ENCODE data around the gene BRD1.
"Not testable (repeated sequence)": the region's sequence is repeated elsewhere in the genome, so short reads cannot be mapped to it uniquely, and the experiment has no call there.

Gene BRD1

GRCh38 chr22:49783036-49783746 is 44.5 kb downstream of the BRD1 start:
- WGBS (ENCODE audit: extremely low coverage, insufficient coverage, low lambda C conversion rate), result no CpG with 5 or more reads among the region's 29 CpGs
- Histone ChIP-seq H3K9ac (ENCODE audit: low read length) (no peak overlapping the region), H4K5ac (ENCODE audit: low read length) (no peak overlapping the region), H3K18ac (ENCODE audit: low read length) (no peak overlapping the region), H3K79me2 (ENCODE audit: control insufficient read depth, insufficient read depth, low read length) (peaks cover 55% of the 10 kb centered on the region), H3K4me2 (ENCODE audit: low read length) (no peak overlapping the region), H3K4ac (ENCODE audit: low read depth, low read length) (no peak overlapping the region), H3K27me3 (ENCODE audit: insufficient read depth, low read length, poor library complexity) (no peaks in the 10 kb centered on the region), H3K4me1 (ENCODE audit: control insufficient read depth, low read depth, low read length) (no peaks in the 10 kb centered on the region), H2BK15ac (replicated peaks; ENCODE audit: low read depth) (no peak overlapping the region), H2BK120ac (ENCODE audit: low read depth, low read length) (no peak overlapping the region), H3K23ac (ENCODE audit: low read length) (no peak overlapping the region), H2AK5ac (ENCODE audit: low read length) (no peak overlapping the region), H4K8ac (ENCODE audit: low read depth, low read length) (no peak overlapping the region), H3K79me1 (ENCODE audit: low read length) (peaks cover 19% of the 10 kb centered on the region), H3K4me3 (ENCODE audit: low read length) (no peak overlapping the region), H2BK5ac (ENCODE audit: low read length) (no peak overlapping the region), H3K56ac (ENCODE audit: low read length) (no peak overlapping the region), H3K27ac (ENCODE audit: low read depth, low read length) (no peak overlapping the region), H3K36me3 (ENCODE audit: control insufficient read depth, insufficient read depth, low read length) (peaks cover 11% of the 10 kb centered on the region)
- no peak for DNase-seq

- DNase-seq; H3K36me3 ChIP-seq (ENCODE audit: control insufficient read depth, insufficient read depth, low read length); H2BK120ac ChIP-seq (ENCODE audit: low read depth, low read length): not testable (repeated sequence)
These were observed 45.8 kb downstream of the BRD1 start for GRCh38 chr22:49781886-49782285.

GRCh38 chr22:49781289-49781782 is 46.3 kb downstream of the BRD1 start:
- Histone ChIP-seq H3K4me2 (ENCODE audit: low read length) (no peak overlapping the region), H3K79me1 (ENCODE audit: low read length) (peaks cover 23% of the 10 kb centered on the region), H3K79me2 (ENCODE audit: control insufficient read depth, insufficient read depth, low read length) (peaks cover 53% of the 10 kb centered on the region), H4K5ac (ENCODE audit: low read length) (no peak overlapping the region), H2AK5ac (ENCODE audit: low read length) (no peak overlapping the region), H3K4me1 (ENCODE audit: control insufficient read depth, low read depth, low read length) (no peaks in the 10 kb centered on the region), H3K27ac (ENCODE audit: low read depth, low read length) (no peak overlapping the region), H2BK5ac (ENCODE audit: low read length) (no peak overlapping the region), H4K8ac (ENCODE audit: low read depth, low read length) (no peak overlapping the region), H2BK15ac (replicated peaks; ENCODE audit: low read depth) (no peak overlapping the region), H3K18ac (ENCODE audit: low read length) (no peak overlapping the region), H3K9ac (ENCODE audit: low read length) (no peak overlapping the region), H3K4me3 (ENCODE audit: low read length) (no peak overlapping the region), H3K56ac (ENCODE audit: low read length) (no peak overlapping the region), H3K27me3 (ENCODE audit: insufficient read depth, low read length, poor library complexity) (no peaks in the 10 kb centered on the region), H3K23ac (ENCODE audit: low read length) (no peak overlapping the region), H3K36me3 (ENCODE audit: control insufficient read depth, insufficient read depth, low read length) (peaks cover 6% of the 10 kb centered on the region), H2BK120ac (ENCODE audit: low read depth, low read length) (no peak overlapping the region), H3K4ac (ENCODE audit: low read depth, low read length) (no peak overlapping the region)
- no peak for DNase-seq
- WGBS (ENCODE audit: extremely low coverage, insufficient coverage, low lambda C conversion rate), result no CpG with 5 or more reads among the region's 16 CpGs

More at GRCh38 chr22:49781886-49782285, 45.8 kb downstream of the BRD1 start:
- not testable (repeated sequence) for H3K4me2 ChIP-seq (ENCODE audit: low read length); H3K56ac ChIP-seq (ENCODE audit: low read length); H2BK5ac ChIP-seq (ENCODE audit: low read length); H3K18ac ChIP-seq (ENCODE audit: low read length); H4K8ac ChIP-seq (ENCODE audit: low read depth, low read length); H3K27me3 ChIP-seq (ENCODE audit: insufficient read depth, low read length, poor library complexity); H3K4me3 ChIP-seq (ENCODE audit: low read length); H3K4me1 ChIP-seq (ENCODE audit: control insufficient read depth, low read depth, low read length); H3K27ac ChIP-seq (ENCODE audit: low read depth, low read length); H2AK5ac ChIP-seq (ENCODE audit: low read length); H2BK15ac ChIP-seq (replicated peaks; ENCODE audit: low read depth); H4K5ac ChIP-seq (ENCODE audit: low read length); H3K4ac ChIP-seq (ENCODE audit: low read depth, low read length); H3K9ac ChIP-seq (ENCODE audit: low read length); H3K23ac ChIP-seq (ENCODE audit: low read length)
- no CpG with 5 or more reads among the region's 21 CpGs for WGBS (ENCODE audit: extremely low coverage, insufficient coverage, low lambda C conversion rate)
- peaks cover 55% of the 10 kb centered on the region for H3K79me2 ChIP-seq (ENCODE audit: control insufficient read depth, insufficient read depth, low read length)
- H3K79me1 ChIP-seq (ENCODE audit: low read length), result peaks cover 23% of the 10 kb centered on the region

GRCh38 chr22:49780698-49781288 is 46.9 kb downstream of the BRD1 start:
- no peak for DNase-seq
- Histone ChIP-seq H3K4ac (ENCODE audit: low read depth, low read length) (no peak overlapping the region), H3K36me3 (ENCODE audit: control insufficient read depth, insufficient read depth, low read length) (peaks cover 5% of the 10 kb centered on the region), H3K27me3 (ENCODE audit: insufficient read depth, low read length, poor library complexity) (no peaks in the 10 kb centered on the region), H3K23ac (ENCODE audit: low read length) (peak overlapping the region; percentile 29), H3K56ac (ENCODE audit: low read length) (no peak overlapping the region), H3K4me3 (ENCODE audit: low read length) (no peak overlapping the region), H3K9ac (ENCODE audit: low read length) (no peak overlapping the region), H3K27ac (ENCODE audit: low read depth, low read length) (no peak overlapping the region), H3K18ac (ENCODE audit: low read length) (no peak overlapping the region), H2BK120ac (ENCODE audit: low read depth, low read length) (no peak overlapping the region), H3K4me1 (ENCODE audit: control insufficient read depth, low read depth, low read length) (no peaks in the 10 kb centered on the region), H2BK15ac (replicated peaks; ENCODE audit: low read depth) (no peak overlapping the region), H4K5ac (ENCODE audit: low read length) (no peak overlapping the region), H2AK5ac (ENCODE audit: low read length) (no peak overlapping the region), H3K79me1 (ENCODE audit: low read length) (peaks cover 23% of the 10 kb centered on the region), H2BK5ac (ENCODE audit: low read length) (no peak overlapping the region), H3K79me2 (ENCODE audit: control insufficient read depth, insufficient read depth, low read length) (peaks cover 49% of the 10 kb centered on the region), H3K4me2 (ENCODE audit: low read length) (no peak overlapping the region), H4K8ac (ENCODE audit: low read depth, low read length) (no peak overlapping the region)
- WGBS (ENCODE audit: extremely low coverage, insufficient coverage, low lambda C conversion rate), result no CpG with 5 or more reads among the region's 19 CpGs

GRCh38 chr22:49779853-49780697 is 47.6 kb downstream of the BRD1 start:
- Histone ChIP-seq H2BK5ac (ENCODE audit: low read length) (no peak overlapping the region), H3K36me3 (ENCODE audit: control insufficient read depth, insufficient read depth, low read length) (peaks cover 5% of the 10 kb centered on the region)
- WGBS (ENCODE audit: extremely low coverage, insufficient coverage, low lambda C conversion rate), result no CpG with 5 or more reads among the region's 34 CpGs

More at GRCh38 chr22:49779853-49780697, 47.6 kb downstream of the BRD1 start:
- Histone ChIP-seq H3K79me2 (ENCODE audit: control insufficient read depth, insufficient read depth, low read length) (peaks cover 43% of the 10 kb centered on the region), H3K23ac (ENCODE audit: low read length) (peak overlapping the region; percentile 29), H3K18ac (ENCODE audit: low read length) (no peak overlapping the region), H2AK5ac (ENCODE audit: low read length) (no peak overlapping the region), H4K8ac (ENCODE audit: low read depth, low read length) (no peak overlapping the region), H4K5ac (ENCODE audit: low read length) (no peak overlapping the region), H3K4me3 (ENCODE audit: low read length) (no peak overlapping the region), H3K9ac (ENCODE audit: low read length) (no peak overlapping the region), H3K4ac (ENCODE audit: low read depth, low read length) (no peak overlapping the region), H3K4me1 (ENCODE audit: control insufficient read depth, low read depth, low read length) (no peaks in the 10 kb centered on the region), H3K79me1 (ENCODE audit: low read length) (peaks cover 23% of the 10 kb centered on the region), H3K56ac (ENCODE audit: low read length) (no peak overlapping the region), H2BK15ac (replicated peaks; ENCODE audit: low read depth) (no peak overlapping the region), H3K27ac (ENCODE audit: low read depth, low read length) (no peak overlapping the region), H3K4me2 (ENCODE audit: low read length) (no peak overlapping the region), H2BK120ac (ENCODE audit: low read depth, low read length) (no peak overlapping the region), H3K27me3 (ENCODE audit: insufficient read depth, low read length, poor library complexity) (no peaks in the 10 kb centered on the region)
- no peak for DNase-seq

Measured in mesendoderm (in vitro differentiated cells).